Measurements from ENCODE around the gene TIMP1. TPM values are rescaled to one million over a fixed set of nuclear protein-coding genes. Genes with fewer than 3 reads are reported as not detected.

TIMP1 gene
- total and polyA plus RNA-seq, 3 donors from 2014 or later, result 535 to 995 (median 708) TPM

DNA sequence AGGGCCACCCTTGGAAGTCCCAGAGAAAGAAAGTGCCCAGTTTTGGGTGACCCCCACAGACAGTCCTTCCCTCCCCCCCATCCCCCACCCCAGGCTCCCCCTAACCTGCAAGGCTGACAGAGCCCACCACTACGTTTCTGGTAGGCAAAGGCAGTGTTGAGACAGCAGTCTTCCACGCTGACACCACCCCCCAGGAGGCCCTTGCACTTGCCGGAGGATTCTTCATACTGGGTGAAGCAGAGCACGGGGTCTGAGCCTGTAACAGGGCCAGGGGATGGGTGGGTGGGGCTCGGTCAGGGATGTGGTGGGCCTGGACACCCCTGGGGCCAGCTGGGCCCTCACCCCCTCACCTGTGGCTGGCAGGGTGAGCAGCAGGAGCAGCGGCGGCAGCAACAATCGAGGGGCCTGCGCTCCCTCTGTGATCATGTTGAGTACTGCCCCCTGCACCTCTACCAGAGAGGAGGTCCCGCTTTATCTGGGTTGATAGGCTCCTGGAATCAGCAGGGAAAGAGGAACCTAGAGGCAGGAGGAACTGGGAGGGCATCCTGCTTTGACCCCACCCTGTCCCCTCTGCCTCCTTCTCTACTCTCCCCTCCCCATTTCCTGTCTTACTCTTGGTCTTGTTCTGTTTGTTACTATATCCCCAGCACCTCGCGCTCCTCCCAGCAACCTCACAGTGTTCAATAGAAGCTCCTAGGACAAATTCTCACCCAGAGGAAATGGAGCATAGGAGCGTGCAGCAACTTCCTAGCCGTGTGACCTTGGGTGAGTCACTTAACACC, 47.4 kb downstream of the TIMP1 start, which contains the start of gene CFP:
Gene CFP, minus strand, starts transcription at position 512 of the 782 bp plus-strand sequence. Its CDS starts 86 bp downstream, at position 426.
- TF ChIP-seq, protein P1, sequence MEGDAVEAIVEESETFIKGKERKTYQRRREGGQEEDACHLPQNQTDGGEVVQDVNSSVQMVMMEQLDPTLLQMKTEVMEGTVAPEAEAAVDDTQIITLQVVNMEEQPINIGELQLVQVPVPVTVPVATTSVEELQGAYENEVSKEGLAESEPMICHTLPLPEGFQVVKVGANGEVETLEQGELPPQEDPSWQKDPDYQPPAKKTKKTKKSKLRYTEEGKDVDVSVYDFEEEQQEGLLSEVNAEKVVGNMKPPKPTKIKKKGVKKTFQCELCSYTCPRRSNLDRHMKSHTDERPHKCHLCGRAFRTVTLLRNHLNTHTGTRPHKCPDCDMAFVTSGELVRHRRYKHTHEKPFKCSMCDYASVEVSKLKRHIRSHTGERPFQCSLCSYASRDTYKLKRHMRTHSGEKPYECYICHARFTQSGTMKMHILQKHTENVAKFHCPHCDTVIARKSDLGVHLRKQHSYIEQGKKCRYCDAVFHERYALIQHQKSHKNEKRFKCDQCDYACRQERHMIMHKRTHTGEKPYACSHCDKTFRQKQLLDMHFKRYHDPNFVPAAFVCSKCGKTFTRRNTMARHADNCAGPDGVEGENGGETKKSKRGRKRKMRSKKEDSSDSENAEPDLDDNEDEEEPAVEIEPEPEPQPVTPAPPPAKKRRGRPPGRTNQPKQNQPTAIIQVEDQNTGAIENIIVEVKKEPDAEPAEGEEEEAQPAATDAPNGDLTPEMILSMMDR (IDR thresholded peaks at IDR 0.05), result no peak
- TF ChIP-seq POLR2A (IDR thresholded peaks at IDR 0.05), result no peak
- H3K4me1 ChIP-seq, result no peaks in the 10 kb centered on the region
- DNase-seq, result no peak
- intact Hi-C loops (cut with DNase I; ENCODE audit: low total_unique reads), result no loop called here
- H3K27me3 ChIP-seq, result no peaks in the 10 kb centered on the region
- no peak within 1 kb of the TSS for H3K27ac ChIP-seq
- no peaks in the 10 kb centered on the region for H3K36me3 ChIP-seq (ENCODE audit: low read depth, missing control alignments)
- H3K4me3 ChIP-seq, result no peak within 1 kb of the TSS
- WGBS, 2 donors, result 62 to 68% methylated on average over 4 to 5 of the region's 14 CpGs
- H3K9me3 ChIP-seq, result no peaks in the 10 kb centered on the region

- 59 to 74% methylated on average over 4 to 5 of the region's 5 CpGs for WGBS, 2 donors
- intact Hi-C loops (cut with DNase I; ENCODE audit: low total_unique reads), result no loop called here
- H3K36me3 ChIP-seq (ENCODE audit: low read depth, missing control alignments), result no peaks in the 10 kb centered on the region
- no peak overlapping the region for H3K27ac ChIP-seq
- TF ChIP-seq, protein P1 (IDR thresholded peaks at IDR 0.05), result no peak
- TF ChIP-seq POLR2A (IDR thresholded peaks at IDR 0.05), result no peak
- DNase-seq, result no peak
- no peaks in the 10 kb centered on the region for H3K9me3 ChIP-seq
- no peaks in the 10 kb centered on the region for H3K4me1 ChIP-seq
- H3K4me3 ChIP-seq, result no peak overlapping the region
- H3K27me3 ChIP-seq, result no peaks in the 10 kb centered on the region
These were observed 49.4 kb downstream of the TIMP1 start for GRCh38 chrX:47631676-47632075.

DNA sequence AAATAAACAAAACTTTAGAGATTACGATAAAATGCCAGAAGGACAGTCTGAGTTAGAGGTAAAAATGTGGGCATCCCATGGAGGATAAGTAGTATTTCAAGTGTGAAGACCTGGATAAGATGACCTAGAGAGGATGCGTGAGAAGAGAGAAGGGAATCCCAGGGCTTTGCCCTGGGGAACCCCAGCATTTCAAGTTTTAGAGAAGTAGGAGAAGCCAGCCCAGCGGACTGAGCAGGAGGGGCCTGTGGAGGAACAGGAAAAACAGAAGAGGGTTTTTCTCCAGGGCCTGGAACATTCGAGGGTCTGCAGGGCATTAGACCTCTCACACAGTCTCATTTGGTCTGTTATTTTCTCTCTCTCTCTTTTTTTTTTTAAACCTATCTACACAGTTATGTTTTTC, 50.4 kb downstream of the TIMP1 start:
- Histone ChIP-seq H3K4me1 (no peaks in the 10 kb centered on the region), H3K27ac (no peak overlapping the region), H3K4me3 (no peak overlapping the region), H3K36me3 (ENCODE audit: low read depth, missing control alignments) (no peaks in the 10 kb centered on the region), H3K27me3 (no peaks in the 10 kb centered on the region), H3K9me3 (no peaks in the 10 kb centered on the region)
- no peak for DNase-seq
- 44 to 62% methylated on average over 4 of the region's 4 CpGs for WGBS, 2 donors
- no peak for TF ChIP-seq POLR2A (IDR thresholded peaks at IDR 0.05)
- intact Hi-C loops (cut with DNase I; ENCODE audit: low total_unique reads), result no loop called here

DNA sequence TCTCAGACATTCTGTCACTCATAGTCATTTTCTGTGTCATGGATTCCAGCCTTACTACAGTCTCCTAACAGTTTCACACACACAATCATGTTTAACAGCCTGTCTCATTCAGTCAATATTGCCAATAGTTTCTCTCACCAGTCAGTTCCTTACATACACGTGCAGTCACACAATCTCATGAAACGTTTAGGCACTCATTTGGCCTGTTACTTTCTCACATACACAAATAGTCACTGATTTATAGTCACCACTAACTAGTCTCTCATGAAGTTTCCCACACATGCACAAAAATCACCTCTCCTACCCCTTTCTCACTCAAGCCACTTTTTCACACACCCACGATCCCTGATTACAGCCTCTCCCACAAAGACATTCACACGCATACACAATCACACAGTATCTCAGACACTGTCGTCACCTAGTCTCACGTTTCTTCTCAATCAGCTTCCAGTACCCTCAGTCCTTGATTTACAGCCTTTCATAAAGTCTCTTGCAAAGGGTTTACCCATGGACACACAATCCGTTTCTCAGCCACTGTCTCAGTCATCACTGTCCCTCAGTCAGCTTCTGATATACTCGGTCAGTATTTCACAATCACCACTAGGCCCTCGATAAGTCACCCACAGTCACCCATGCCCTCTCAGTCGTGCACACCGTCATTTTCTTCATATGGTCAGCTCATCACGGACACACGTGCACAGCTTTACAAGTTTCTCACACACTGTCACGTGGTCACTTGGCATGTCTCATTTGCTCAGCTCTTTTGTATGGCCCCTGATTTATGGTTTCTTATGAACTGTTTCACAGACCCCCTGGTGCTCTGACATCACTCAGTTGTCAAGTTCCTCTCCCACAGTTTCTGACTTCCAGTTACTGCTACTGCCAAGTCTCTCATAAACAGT, 51.7 kb downstream of the TIMP1 start:
- Histone ChIP-seq H3K27me3 (no peaks in the 10 kb centered on the region), H3K4me1 (no peaks in the 10 kb centered on the region), H3K9me3 (no peaks in the 10 kb centered on the region), H3K27ac (no peak overlapping the region), H3K4me3 (no peak overlapping the region), H3K36me3 (ENCODE audit: low read depth, missing control alignments) (no peaks in the 10 kb centered on the region)
- no peak for TF ChIP-seq POLR2A (IDR thresholded peaks at IDR 0.05)
- TF ChIP-seq, protein P1 (IDR thresholded peaks at IDR 0.05), result no peak
- 55 to 65% methylated on average over 10 to 14 of the region's 14 CpGs for WGBS, 2 donors
- intact Hi-C loops (cut with DNase I; ENCODE audit: low total_unique reads), result no loop called here
- no peak for DNase-seq

Measured in testis (tissue), 3 donors.